HG02885 (cell line): ENCODE measurements around the gene CROT.
A peak's percentile ranks its signal among the peaks of the same experiment; 100 is the strongest.

Experiments used
- ATAC-seq: cut with Tn5 transposase; IDR thresholded peaks from one replicate; pipeline ENCODE4 v1.9.1; 2021; ENCODE audit warnings: mild to moderate bottlenecking; ENCODE audit not compliant: unreplicated experiment, poor library complexity

CROT gene

GRCh38 chr7:87339373-87339897 lies 6.0 kb upstream of the CROT start:
- ATAC-seq: no peak

- ATAC-seq: no peak
Observed at GRCh38 chr7:87341441-87341840, 4.0 kb upstream of the CROT start.

GRCh38 chr7:87342231-87342630 lies 3.2 kb upstream of the CROT start:
- no peak for ATAC-seq

- ATAC-seq: no peak
Observed at GRCh38 chr7:87344446-87344845, 1.0 kb upstream of the CROT start.

- ATAC-seq: peak; percentile 4
Observed at GRCh38 chr7:87345962-87346371, 503 bp downstream of the CROT start.

GRCh38 chr7:87347207-87347606 lies 1.7 kb downstream of the CROT start:
- no peak for ATAC-seq

GRCh38 chr7:87347664-87348063 lies 2.2 kb downstream of the CROT start:
- no peak for ATAC-seq

GRCh38 chr7:87354749-87355148 lies 9.3 kb downstream of the CROT start:
- ATAC-seq: no peak

- ATAC-seq: no peak
Observed at GRCh38 chr7:87356448-87356847, 11.0 kb downstream of the CROT start.

- no peak for ATAC-seq
Observed at GRCh38 chr7:87359366-87359765, 13.9 kb downstream of the CROT start.

- ATAC-seq: no peak
Observed at GRCh38 chr7:87361320-87361719, 15.9 kb downstream of the CROT start.

- no peak for ATAC-seq
Observed at GRCh38 chr7:87363342-87363741, 17.9 kb downstream of the CROT start.

GRCh38 chr7:87364246-87364645 lies 18.8 kb downstream of the CROT start:
- no peak for ATAC-seq

GRCh38 chr7:87369216-87369615 lies 23.8 kb downstream of the CROT start:
- ATAC-seq: no peak

GRCh38 chr7:87370660-87371180 lies 25.3 kb downstream of the CROT start:
- ATAC-seq: no peak

- ATAC-seq: no peak
Observed at GRCh38 chr7:87375662-87376435, 30.4 kb downstream of the CROT start.

GRCh38 chr7:87380905-87381304 lies 35.4 kb downstream of the CROT start:
- ATAC-seq: no peak

- ATAC-seq: no peak
Observed at GRCh38 chr7:87391020-87391701, 45.7 kb downstream of the CROT start.

- ATAC-seq: no peak
Observed at GRCh38 chr7:87395442-87396020, 50.1 kb downstream of the CROT start.

- no peak for ATAC-seq
Observed at GRCh38 chr7:87398446-87398845, 53.0 kb downstream of the CROT start.

GRCh38 chr7:87404674-87405073 lies 59.2 kb downstream of the CROT start:
- no peak for ATAC-seq
